Fibroblast of mammary gland (primary cell): ENCODE results near the gene TPM3.

Source experiments
- DNase-seq: peaks from one replicate; pipeline ENCODE4 v3.0.0-alpha.2; 2010; ENCODE audit warnings: low read depth
- H3K4me3 ChIP-seq: 2 replicates; pipeline ENCODE4 v1.5.1; 2011; ENCODE audit warnings: low read depth, mild to moderate bottlenecking, low read length, moderate library complexity; ENCODE audit not compliant: control insufficient read depth
- CTCF ChIP-seq: conservative IDR thresholded peaks from 2 replicates; pipeline ENCODE4 v1.5.1; 2011; ENCODE audit warnings: low read depth, low read length, inconsistent platforms; ENCODE audit not compliant: control insufficient read depth, insufficient read depth

TPM3 gene

GRCh38 chr1:154220071-154220969 is 28.4 kb upstream of the TPM3 start, which contains the start of gene UBAP2L:
Gene UBAP2L, plus strand, starts transcription at chr1:154220955. Its CDS starts 4,169 bp downstream, at chr1:154225124.
- TF ChIP-seq CTCF = no peak
- peak; percentile 99 for DNase-seq
- peak within 1 kb of the TSS; percentile 94 for H3K4me3 ChIP-seq

GRCh38 chr1:154219541-154219940 is 27.6 kb upstream of the TPM3 start:
- DNase-seq = peak; percentile 41

GRCh38 chr1:154218545-154218944 is 26.6 kb upstream of the TPM3 start:
- DNase-seq = no peak
- TF ChIP-seq CTCF = no peak
- H3K4me3 ChIP-seq = no peak overlapping the region

More at GRCh38 chr1:154219541-154219940, 27.6 kb upstream of the TPM3 start:
- TF ChIP-seq CTCF = no peak
- H3K4me3 ChIP-seq = peak overlapping the region; percentile 94

GRCh38 chr1:154213274-154213673 is 21.4 kb upstream of the TPM3 start:
- DNase-seq = peak; percentile 75
- H3K4me3 ChIP-seq = no peak overlapping the region
- TF ChIP-seq CTCF = no peak

GRCh38 chr1:154212083-154212482 is 20.2 kb upstream of the TPM3 start:
- DNase-seq = no peak
- H3K4me3 ChIP-seq = no peak overlapping the region
- no peak for TF ChIP-seq CTCF

- TF ChIP-seq CTCF = no peak
- H3K4me3 ChIP-seq = no peak overlapping the region
- DNase-seq = no peak
Measured at GRCh38 chr1:154208677-154209388, 16.9 kb upstream of the TPM3 start.
